GM12872 (cell line): ENCODE results near the gene ISL2.

ENCODE experiments used
- CTCF ChIP-seq: IDR thresholded peaks from 3 replicates; pipeline ENCODE4 v1.5.1; 2011; ENCODE audit warnings: low read depth, mild to moderate bottlenecking, low read length, moderate library complexity; ENCODE audit not compliant: insufficient read depth

ISL2 gene

GRCh38 chr15:76377751-76378150 lies 41.2 kb downstream of the ISL2 start:
- TF ChIP-seq CTCF: no peak

GRCh38 chr15:76378691-76379090 lies 42.1 kb downstream of the ISL2 start:
- no peak for TF ChIP-seq CTCF

- TF ChIP-seq CTCF: no peak
Observed at GRCh38 chr15:76380249-76380648, 43.7 kb downstream of the ISL2 start.

- TF ChIP-seq CTCF: no peak
Observed at GRCh38 chr15:76381366-76381765, 44.8 kb downstream of the ISL2 start.

- TF ChIP-seq CTCF: no peak
Observed at GRCh38 chr15:76382987-76383728, 46.6 kb downstream of the ISL2 start.

- no peak for TF ChIP-seq CTCF
Observed at GRCh38 chr15:76384409-76384808, 47.8 kb downstream of the ISL2 start.

- no peak for TF ChIP-seq CTCF
Observed at GRCh38 chr15:76386178-76386577, 49.6 kb downstream of the ISL2 start.

- TF ChIP-seq CTCF: no peak
Observed at GRCh38 chr15:76386926-76387325, 50.4 kb downstream of the ISL2 start.
